Upper lobe of left lung (tissue), 4 donors: ENCODE data around the gene CDRT15.

Source experiments
- POLR2A ChIP-seq, 4 donors: fragments of 450-650 bp; IDR thresholded peaks; one replicate each; pipeline ENCODE4 v1.5.1; 2016 to 2017; ENCODE audit warnings: antibody characterized with exemption in 4 of 4, mild to moderate bottlenecking in 2 of 4
- POLR2AphosphoS5 ChIP-seq, 2 donors: sonication (generic); formaldehyde crosslinking; IDR thresholded peaks; one replicate each; pipeline ENCODE4 v1.5.1; 2017; ENCODE audit warnings: antibody characterized with exemption in 2 of 2
- TF ChIP-seq, protein P1 (sequence below), 6 experiments: fragments of 450-650 bp in 4 of 6; fragments of 200-600 bp in 2 of 6; sonication (generic) in 2 of 6; IDR thresholded peaks; one replicate each; pipeline ENCODE4 v1.5.1; 2016 to 2019; ENCODE audit warnings: antibody characterized with exemption in 6 of 6

DNA sequence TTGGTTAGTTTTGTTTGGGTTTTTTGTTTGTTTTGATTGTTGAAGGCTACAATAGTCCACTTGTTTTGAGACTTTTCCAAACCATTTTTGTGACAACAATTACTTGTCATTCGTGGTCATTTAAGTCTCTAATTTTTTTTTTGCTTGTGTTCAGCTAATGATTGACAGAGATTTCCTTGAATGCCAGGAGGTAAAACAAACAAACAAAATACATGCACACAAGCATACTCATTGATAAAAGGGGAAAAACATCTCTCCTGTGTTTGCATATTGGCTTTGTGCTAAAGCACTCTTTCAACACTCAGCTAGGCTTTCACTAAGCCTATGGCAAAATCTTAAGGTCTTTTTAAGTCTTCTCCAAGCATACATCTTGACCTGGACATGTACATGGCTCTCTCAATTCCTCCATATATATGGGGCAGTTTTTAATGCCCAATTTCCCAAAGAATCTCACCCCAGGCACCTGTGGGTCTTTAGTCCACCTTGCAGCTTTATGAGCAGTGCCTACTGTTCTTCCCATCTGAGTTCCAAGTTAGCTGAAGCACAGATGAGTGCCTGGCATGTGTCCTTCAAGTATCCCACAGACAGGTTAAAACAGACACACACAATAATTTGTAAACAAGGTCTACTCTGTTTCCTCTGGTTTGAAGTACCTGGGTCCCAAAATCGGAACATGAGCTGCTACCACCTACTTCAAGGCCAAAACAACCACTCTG, 40.0 kb upstream of the CDRT15 start:
- TF ChIP-seq POLR2A (IDR thresholded peaks at IDR 0.05), result no peak
- TF ChIP-seq, protein P1, sequence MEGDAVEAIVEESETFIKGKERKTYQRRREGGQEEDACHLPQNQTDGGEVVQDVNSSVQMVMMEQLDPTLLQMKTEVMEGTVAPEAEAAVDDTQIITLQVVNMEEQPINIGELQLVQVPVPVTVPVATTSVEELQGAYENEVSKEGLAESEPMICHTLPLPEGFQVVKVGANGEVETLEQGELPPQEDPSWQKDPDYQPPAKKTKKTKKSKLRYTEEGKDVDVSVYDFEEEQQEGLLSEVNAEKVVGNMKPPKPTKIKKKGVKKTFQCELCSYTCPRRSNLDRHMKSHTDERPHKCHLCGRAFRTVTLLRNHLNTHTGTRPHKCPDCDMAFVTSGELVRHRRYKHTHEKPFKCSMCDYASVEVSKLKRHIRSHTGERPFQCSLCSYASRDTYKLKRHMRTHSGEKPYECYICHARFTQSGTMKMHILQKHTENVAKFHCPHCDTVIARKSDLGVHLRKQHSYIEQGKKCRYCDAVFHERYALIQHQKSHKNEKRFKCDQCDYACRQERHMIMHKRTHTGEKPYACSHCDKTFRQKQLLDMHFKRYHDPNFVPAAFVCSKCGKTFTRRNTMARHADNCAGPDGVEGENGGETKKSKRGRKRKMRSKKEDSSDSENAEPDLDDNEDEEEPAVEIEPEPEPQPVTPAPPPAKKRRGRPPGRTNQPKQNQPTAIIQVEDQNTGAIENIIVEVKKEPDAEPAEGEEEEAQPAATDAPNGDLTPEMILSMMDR (IDR thresholded peaks at IDR 0.05), result no peak
- TF ChIP-seq POLR2AphosphoS5 (IDR thresholded peaks at IDR 0.05), result no peak
